CD14-positive monocyte (primary cell): Measurements from ENCODE around the gene CDIPT. TPM values are rescaled to one million over a fixed set of nuclear protein-coding genes. Genes with fewer than 3 reads are reported as not detected.

Experiments used
- DNase-seq, 3 donors: peaks; one replicate each; pipeline ENCODE4 v3.0.0-alpha.2; 2011 to 2022
- H2AFZ ChIP-seq: 2 replicates; pipeline ENCODE4 v1.6.0; 2012; ENCODE audit warnings: mild to moderate bottlenecking, low read depth, low read length, inconsistent platforms; ENCODE audit not compliant: insufficient read depth, poor library complexity, severe bottlenecking
- H3K27ac ChIP-seq, 2 donors: 1 replicate in 1 of 2; 2 replicates in 1 of 2; pipeline ENCODE4 v1.5.1; 2012 to 2013; ENCODE audit warnings: low read length in 2 of 2, control low read depth in 1 of 2, inconsistent platforms in 1 of 2, low read depth in 1 of 2, mild to moderate bottlenecking in 1 of 2
- H3K27me3 ChIP-seq, 2 donors: one replicate each; pipeline versions ENCODE4 v1.6.0 to v1.6.1; 2011 to 2013; ENCODE audit warnings: low read length in 2 of 2; ENCODE audit not compliant: control insufficient read depth in 2 of 2, insufficient read depth in 2 of 2
- H3K36me3 ChIP-seq, 2 donors: replicated peaks in 1 of 2; 1 replicate in 1 of 2; 2 replicates in 1 of 2; pipeline versions ENCODE4 v1.5.1 to v1.6.1; 2012 to 2013; ENCODE audit warnings: low read length in 2 of 2, control low read depth in 1 of 2, inconsistent platforms in 1 of 2, mild to moderate bottlenecking in 1 of 2; ENCODE audit not compliant: insufficient read depth in 2 of 2, control insufficient read depth in 1 of 2
- H3K4me1 ChIP-seq, 2 donors: 1 replicate in 1 of 2; 2 replicates in 1 of 2; pipeline versions ENCODE4 v1.5.1 to v1.6.1; 2012 to 2013; ENCODE audit warnings: low read length in 2 of 2, control low read depth in 1 of 2, inconsistent platforms in 1 of 2, mild to moderate bottlenecking in 1 of 2, moderate library complexity in 1 of 2; ENCODE audit not compliant: insufficient read depth in 2 of 2, control insufficient read depth in 1 of 2
- H3K4me2 ChIP-seq: replicated peaks from 2 replicates; pipeline ENCODE3; 2012; ENCODE audit warnings: low read length, moderate library complexity, mild to moderate bottlenecking; ENCODE audit not compliant: poor library complexity, severe bottlenecking; ENCODE audit errors: extremely low read depth
- H3K4me3 ChIP-seq, 3 experiments: fragments of 200-600 bp in 1 of 3; sonication (generic) in 1 of 3; replicated peaks in 1 of 3; 1 replicate in 2 of 3; 2 replicates in 1 of 3; pipeline ENCODE4 v1.5.1; 2011 to 2013; ENCODE audit warnings: low read length in 3 of 3, mild to moderate bottlenecking in 3 of 3, control low read depth in 2 of 3, low read depth in 2 of 3, inconsistent platforms in 1 of 3, moderate library complexity in 1 of 3
- H3K79me2 ChIP-seq: 2 replicates; pipeline ENCODE4 v1.6.0; 2012; ENCODE audit warnings: mild to moderate bottlenecking, control low read depth, inconsistent platforms, low read length, moderate library complexity; ENCODE audit not compliant: insufficient read depth
- H3K9ac ChIP-seq: 2 replicates; pipeline ENCODE4 v1.6.0; 2017; ENCODE audit warnings: low read length, mild to moderate bottlenecking; ENCODE audit not compliant: insufficient read depth, poor library complexity, severe bottlenecking
- H3K9me3 ChIP-seq, 2 donors: replicated peaks in 1 of 2; 1 replicate in 1 of 2; 2 replicates in 1 of 2; pipeline versions ENCODE4 v1.5.1 to v1.6.1; 2012 to 2013; ENCODE audit warnings: low read length in 2 of 2, control low read depth in 1 of 2; ENCODE audit not compliant: control insufficient read depth in 1 of 2, insufficient read depth in 1 of 2
- H4K20me1 ChIP-seq: 2 replicates; pipeline ENCODE4 v1.6.0; 2012; ENCODE audit warnings: mild to moderate bottlenecking, low read length, control low read depth, moderate library complexity; ENCODE audit not compliant: insufficient read depth
- H3K27ac Mint-ChIP-seq, 7 donors: one replicate each; pipeline ENCODE4 v1.8.0; 2020; ENCODE audit warnings: mild to moderate bottlenecking in 7 of 7, mixed read lengths in 7 of 7, moderate library complexity in 6 of 7, inconsistent platforms in 2 of 7
- H3K27me3 Mint-ChIP-seq, 3 donors: one replicate each; pipeline ENCODE4 v1.8.0; 2021 to 2022; ENCODE audit warnings: low read depth in 3 of 3, mild to moderate bottlenecking in 3 of 3, mixed read lengths in 3 of 3, moderate library complexity in 3 of 3, inconsistent platforms in 1 of 3
- H3K36me3 Mint-ChIP-seq, 2 donors: one replicate each; pipeline ENCODE4 v1.8.0; 2020; ENCODE audit warnings: mixed read lengths in 2 of 2, inconsistent platforms in 1 of 2, mild to moderate bottlenecking in 1 of 2
- H3K4me1 Mint-ChIP-seq: one replicate; pipeline ENCODE4 v1.8.0; 2020; ENCODE audit warnings: mild to moderate bottlenecking, mixed read lengths
- H3K4me3 Mint-ChIP-seq, 2 donors: one replicate each; pipeline ENCODE4 v1.8.0; 2020; ENCODE audit warnings: mild to moderate bottlenecking in 2 of 2, mixed read lengths in 2 of 2, moderate library complexity in 1 of 2
- H3K9me3 Mint-ChIP-seq, 7 donors: one replicate each; pipeline ENCODE4 v1.8.0; 2020 to 2022; ENCODE audit warnings: mixed read lengths in 7 of 7, mild to moderate bottlenecking in 6 of 7, moderate library complexity in 6 of 7, inconsistent platforms in 2 of 7
- WGBS: methylation state at CpG from one replicate; pipeline ENCODE4 v1.1.5; 2013; ENCODE audit warnings: missing lambda C conversion rate; ENCODE audit not compliant: insufficient coverage; 5-methylcytosine and 5-hydroxymethylcytosine counted together
- intact Hi-C, 2 donors: fragments of 100-400 bp; cut with micrococcal nuclease; formaldehyde crosslinking; loops; one replicate each; pipeline versions ENCODE4 v1.15.0 to v1.15.1; 2023
- polyA plus RNA-seq, 3 donors: library from polyadenylated mRNA; depleted of rRNA in 1 of 3; unstranded in 2 of 3; stranded (reverse) in 1 of 3; fragments of 300-500 nt in 2 of 3; fragments of >200 nt in 1 of 3; fragmentation: Illumina TruSeq in 2 of 3; gene quantifications; 1 replicate in 2 of 3; 2 replicates in 1 of 3; pipeline ENCODE4 v1.2.3, GENCODE V29; 2012 to 2021
- TF ChIP-seq, protein P1 (sequence below): fragments of 200-600 bp; IDR thresholded peaks from one replicate; pipeline ENCODE4 v1.8.0; 2022; ENCODE audit warnings: antibody characterized with exemption, mild to moderate bottlenecking

Gene CDIPT
- polyA plus RNA-seq, 3 donors: 67.2 to 98.8 (median 93.5) TPM

DNA sequence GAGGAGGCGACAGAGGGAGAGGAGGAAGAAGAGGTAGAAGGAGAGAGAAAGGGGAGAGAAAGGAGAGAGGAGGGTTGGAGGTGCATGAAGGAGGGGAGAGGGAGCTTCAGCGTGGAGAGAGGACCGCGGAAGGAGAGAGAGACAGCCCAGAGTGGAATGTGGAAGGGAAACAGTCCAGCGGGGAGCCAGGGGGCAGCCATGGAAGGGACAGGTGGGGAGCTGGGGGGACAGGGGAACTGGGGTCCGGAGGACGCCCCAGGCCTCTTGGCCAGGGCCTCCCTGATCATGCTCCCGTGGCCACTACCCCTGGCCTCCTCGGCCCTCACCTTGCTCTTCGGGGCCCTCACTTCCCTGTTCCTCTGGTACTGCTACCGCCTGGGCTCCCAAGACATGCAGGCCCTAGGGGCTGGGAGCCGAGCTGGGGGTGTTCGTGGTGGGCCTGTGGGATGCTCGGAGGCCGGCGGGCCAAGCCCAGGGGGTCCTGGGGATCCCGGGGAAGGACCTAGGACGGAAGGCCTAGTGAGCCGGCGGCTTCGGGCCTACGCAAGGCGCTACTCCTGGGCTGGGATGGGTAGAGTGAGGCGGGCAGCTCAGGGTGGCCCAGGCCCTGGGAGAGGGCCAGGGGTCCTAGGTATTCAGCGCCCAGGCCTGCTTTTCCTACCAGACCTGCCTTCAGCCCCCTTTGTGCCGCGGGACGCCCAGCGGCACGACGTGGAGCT lies 38.0 kb upstream of the CDIPT start:
- Mint-ChIP-seq H3K9me3 (peaks cover 0 to 7% (median 2%) of the 10 kb centered on the region in 7 donors), H3K27ac (peak overlapping the region in 2 of 7 donors; percentile 1 to 53), H3K27me3 (peaks cover 22 to 50% (median 34%) of the 10 kb centered on the region in 3 donors), H3K4me1 (peaks cover 12% of the 10 kb centered on the region), H3K4me3 (peak overlapping the region; percentile 82 to 92), H3K36me3 (no peaks in the 10 kb centered on the region)
- H3K36me3 ChIP-seq: no peaks in the 10 kb centered on the region
- no peak overlapping the region for H3K27ac ChIP-seq
- H2AFZ ChIP-seq: peak overlapping the region; percentile 82
- peak overlapping the region; percentile 98 for H3K4me2 ChIP-seq
- H4K20me1 ChIP-seq: peaks cover 3% of the 10 kb centered on the region
- no peaks in the 10 kb centered on the region for H3K79me2 ChIP-seq
- peak overlapping the region in 1 of 3 experiments; percentile 78 for H3K4me3 ChIP-seq
- no peak for DNase-seq
- peaks cover 8 to 16% of the 10 kb centered on the region in 2 donors for H3K4me1 ChIP-seq
- H3K9ac ChIP-seq: no peak overlapping the region
- intact Hi-C loops: no loop called here
- 76% methylated on average over 24 of the region's 31 CpGs for WGBS
- TF ChIP-seq, protein P1, sequence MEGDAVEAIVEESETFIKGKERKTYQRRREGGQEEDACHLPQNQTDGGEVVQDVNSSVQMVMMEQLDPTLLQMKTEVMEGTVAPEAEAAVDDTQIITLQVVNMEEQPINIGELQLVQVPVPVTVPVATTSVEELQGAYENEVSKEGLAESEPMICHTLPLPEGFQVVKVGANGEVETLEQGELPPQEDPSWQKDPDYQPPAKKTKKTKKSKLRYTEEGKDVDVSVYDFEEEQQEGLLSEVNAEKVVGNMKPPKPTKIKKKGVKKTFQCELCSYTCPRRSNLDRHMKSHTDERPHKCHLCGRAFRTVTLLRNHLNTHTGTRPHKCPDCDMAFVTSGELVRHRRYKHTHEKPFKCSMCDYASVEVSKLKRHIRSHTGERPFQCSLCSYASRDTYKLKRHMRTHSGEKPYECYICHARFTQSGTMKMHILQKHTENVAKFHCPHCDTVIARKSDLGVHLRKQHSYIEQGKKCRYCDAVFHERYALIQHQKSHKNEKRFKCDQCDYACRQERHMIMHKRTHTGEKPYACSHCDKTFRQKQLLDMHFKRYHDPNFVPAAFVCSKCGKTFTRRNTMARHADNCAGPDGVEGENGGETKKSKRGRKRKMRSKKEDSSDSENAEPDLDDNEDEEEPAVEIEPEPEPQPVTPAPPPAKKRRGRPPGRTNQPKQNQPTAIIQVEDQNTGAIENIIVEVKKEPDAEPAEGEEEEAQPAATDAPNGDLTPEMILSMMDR: no peak
- H3K9me3 ChIP-seq: peaks cover 0 to 4% of the 10 kb centered on the region in 2 donors
- H3K27me3 ChIP-seq: peaks cover 12 to 38% of the 10 kb centered on the region in 2 donors

DNA sequence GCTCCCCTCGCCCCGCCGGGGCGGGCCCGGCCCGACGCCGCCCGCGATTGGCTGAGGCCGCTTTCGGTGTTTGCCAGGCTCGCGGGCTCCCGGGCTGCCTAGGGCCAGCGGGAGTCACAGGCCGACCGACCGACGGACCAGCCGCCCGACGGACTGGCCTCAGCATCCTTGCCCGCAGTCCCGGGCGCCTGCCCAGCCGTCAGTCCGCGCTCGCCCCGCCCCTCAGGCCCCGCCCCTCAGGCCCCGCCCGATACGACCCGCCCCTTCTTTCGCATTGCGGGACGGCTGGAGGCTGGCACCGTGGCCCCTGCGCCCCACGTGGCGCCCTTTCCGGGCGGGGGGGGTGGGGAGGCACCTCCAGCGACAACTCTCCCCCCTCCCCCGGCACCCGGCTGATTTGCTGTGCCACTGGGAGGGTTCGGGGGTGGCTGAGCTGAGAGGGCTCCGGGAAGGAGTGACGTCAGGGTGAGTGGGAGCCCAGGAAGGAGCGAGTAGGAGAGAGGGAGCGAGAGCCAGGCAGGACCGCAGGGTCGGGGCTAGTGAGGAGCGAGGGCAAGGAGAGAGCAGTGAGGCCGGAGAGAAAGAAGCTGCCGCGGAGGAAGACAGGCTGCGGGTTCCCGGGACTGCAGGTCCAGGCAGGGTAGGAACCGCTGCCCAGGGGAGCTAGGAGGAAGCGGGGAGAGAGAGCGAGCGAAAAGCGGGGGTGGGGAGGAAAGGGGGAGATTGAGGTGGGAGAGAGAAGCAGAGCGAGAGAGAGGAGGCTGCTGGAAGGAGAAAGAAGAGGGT lies 37.3 kb upstream of the CDIPT start, which contains the start of gene ASPHD1:
TSS of gene ASPHD1 (plus strand) at position 387 of the 786 bp plus-strand sequence. CDS start 484 bp downstream, outside the sequence.
- Mint-ChIP-seq H3K27ac (peak within 1 kb of the TSS in 2 of 7 donors; percentile 1 to 53), H3K36me3 (no peaks in the 10 kb centered on the region), H3K27me3 (peaks cover 22 to 53% (median 36%) of the 10 kb centered on the region in 3 donors), H3K4me3 (peak within 1 kb of the TSS; percentile 82 to 92), H3K9me3 (peaks cover 0 to 7% (median 2%) of the 10 kb centered on the region in 7 donors), H3K4me1 (peaks cover 12% of the 10 kb centered on the region)
- Histone ChIP-seq H3K36me3 (no peaks in the 10 kb centered on the region), H2AFZ (peak within 1 kb of the TSS; percentile 82), H3K27me3 (peaks cover 12 to 38% of the 10 kb centered on the region in 2 donors), H3K4me1 (peaks cover 8 to 16% of the 10 kb centered on the region in 2 donors), H3K9me3 (peaks cover 0 to 4% of the 10 kb centered on the region in 2 donors), H3K27ac (no peak within 1 kb of the TSS), H4K20me1 (peaks cover 3% of the 10 kb centered on the region), H3K4me3 (peak within 1 kb of the TSS; percentile 49 to 78 (median 53)), H3K4me2 (peak within 1 kb of the TSS; percentile 98), H3K9ac (no peak within 1 kb of the TSS), H3K79me2 (no peaks in the 10 kb centered on the region)
- peak; percentile 38 to 56 (median 54) for DNase-seq
- under 1% methylated on average over 41 of the region's 67 CpGs for WGBS
- intact Hi-C loops: no loop called here
- TF ChIP-seq, protein P1: no peak
